Measurements from ENCODE around the gene CATSPERE.
"Not testable (repeated sequence)": the region's sequence is repeated elsewhere in the genome, so short reads cannot be mapped to it uniquely, and the experiment has no call there.

Gene CATSPERE

GRCh38 chr1:244449936-244450508 lies 11.1 kb upstream of the CATSPERE start:
- no peak for DNase-seq

GRCh38 chr1:244450597-244451538 lies 10.2 kb upstream of the CATSPERE start:
- peak; percentile 65 for DNase-seq

- DNase-seq = no peak
Observed at GRCh38 chr1:244451539-244451950, 9.5 kb upstream of the CATSPERE start, which contains the start of gene ADSS2. ADSS2 (minus strand) TSS chr1:244451909; CDS start chr1:244451817, 92 bp downstream.

- peak; percentile 99 for DNase-seq
Observed at GRCh38 chr1:244451951-244452795, 8.9 kb upstream of the CATSPERE start.

- no peak for DNase-seq
Observed at GRCh38 chr1:244454412-244454811, 6.7 kb upstream of the CATSPERE start.

GRCh38 chr1:244456586-244456985 lies 4.5 kb upstream of the CATSPERE start:
- no peak for DNase-seq

GRCh38 chr1:244458781-244459180 lies 2.3 kb upstream of the CATSPERE start:
- no peak for DNase-seq

- DNase-seq = peak; percentile 56
Observed at GRCh38 chr1:244460197-244460596, 876 bp upstream of the CATSPERE start.

GRCh38 chr1:244466724-244467123 lies 5.7 kb downstream of the CATSPERE start:
- no peak for DNase-seq

- no peak for DNase-seq
Observed at GRCh38 chr1:244473059-244473605, 12.1 kb downstream of the CATSPERE start.

GRCh38 chr1:244484971-244485370 lies 23.9 kb downstream of the CATSPERE start:
- not testable (repeated sequence) for DNase-seq

- DNase-seq = no peak
Observed at GRCh38 chr1:244494653-244495052, 33.6 kb downstream of the CATSPERE start.

- DNase-seq = no peak
Observed at GRCh38 chr1:244496186-244496585, 35.1 kb downstream of the CATSPERE start.

- no peak for DNase-seq
Observed at GRCh38 chr1:244497805-244498204, 36.7 kb downstream of the CATSPERE start.

GRCh38 chr1:244499484-244499883 lies 38.4 kb downstream of the CATSPERE start:
- DNase-seq = not testable (repeated sequence)

GRCh38 chr1:244500515-244500914 lies 39.4 kb downstream of the CATSPERE start:
- DNase-seq = not testable (repeated sequence)

GRCh38 chr1:244502630-244503029 lies 41.6 kb downstream of the CATSPERE start:
- DNase-seq = no peak

GRCh38 chr1:244513493-244513892 lies 52.4 kb downstream of the CATSPERE start:
- no peak for DNase-seq

- no peak for DNase-seq
Observed at GRCh38 chr1:244515680-244516079, 54.6 kb downstream of the CATSPERE start.

- DNase-seq = no peak
Observed at GRCh38 chr1:244536316-244536715, 75.2 kb downstream of the CATSPERE start.

GRCh38 chr1:244545511-244545910 lies 84.4 kb downstream of the CATSPERE start:
- DNase-seq = no peak

- DNase-seq = no peak
Observed at GRCh38 chr1:244548558-244549115, 87.6 kb downstream of the CATSPERE start.

Measured in activated CD4-positive, alpha-beta T cell treated with anti-CD3 and anti-CD28 coated beads for 48 hours (primary cell).